KBM-7 (cell line): ENCODE results near the gene TNFRSF11A.

Experiments
- DNase-seq: peaks from one replicate; pipeline ENCODE4 v3.0.0-alpha.2; 2015
- in situ Hi-C: fragments of 300-500 bp; cut with MboI; formaldehyde crosslinking; loops from 2 replicates; pipeline ENCODE4 v1.14.3; 2020; ENCODE audit warnings: low sequenced_read_pairs, low pct_unique_long_range_greater_than_20kb, mixed read lengths

The TNFRSF11A gene

DNA sequence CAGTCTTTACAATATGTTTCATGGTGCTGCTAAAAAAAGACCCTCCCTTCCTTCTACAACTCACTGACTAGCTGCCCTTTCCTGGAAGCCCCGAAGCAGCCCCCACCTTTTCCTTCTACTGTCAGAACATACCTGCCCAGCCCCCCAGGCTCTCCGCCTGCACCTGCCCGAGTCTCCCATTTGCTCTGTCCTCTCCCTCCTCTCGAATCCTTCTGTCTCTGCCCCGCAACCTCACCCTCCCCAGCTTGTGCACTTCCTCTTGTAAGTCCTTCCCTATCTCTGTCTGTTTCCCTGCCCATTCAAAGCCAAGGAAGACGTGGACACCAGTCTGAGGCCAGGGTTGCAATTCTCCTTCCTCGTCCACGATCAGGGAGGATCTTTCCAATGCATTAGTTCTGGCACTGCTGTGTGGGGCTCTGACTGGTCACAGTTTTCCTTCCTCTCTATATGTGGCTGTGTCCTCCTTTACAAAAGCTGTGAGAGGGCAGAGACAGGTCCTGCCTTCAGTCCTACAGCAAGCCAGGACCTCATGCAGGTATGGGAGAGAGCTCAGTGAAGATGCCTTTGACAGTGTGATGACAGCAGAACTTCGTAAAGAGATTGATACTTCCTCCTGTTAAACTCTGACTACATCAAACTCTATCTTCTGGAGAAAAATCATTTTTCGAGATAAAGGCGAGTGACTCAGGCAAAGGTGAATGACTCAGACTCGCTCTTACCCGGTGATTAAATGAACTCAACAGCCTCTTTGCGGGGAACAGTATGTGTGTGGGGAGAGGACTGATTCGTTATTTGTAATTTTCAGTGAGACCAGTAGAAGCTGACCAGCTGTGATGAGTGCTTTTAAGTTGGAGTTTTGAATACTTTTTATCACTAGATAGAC, 14.2 kb downstream of the TNFRSF11A start:
- in situ Hi-C loops: no loop called here

DNA sequence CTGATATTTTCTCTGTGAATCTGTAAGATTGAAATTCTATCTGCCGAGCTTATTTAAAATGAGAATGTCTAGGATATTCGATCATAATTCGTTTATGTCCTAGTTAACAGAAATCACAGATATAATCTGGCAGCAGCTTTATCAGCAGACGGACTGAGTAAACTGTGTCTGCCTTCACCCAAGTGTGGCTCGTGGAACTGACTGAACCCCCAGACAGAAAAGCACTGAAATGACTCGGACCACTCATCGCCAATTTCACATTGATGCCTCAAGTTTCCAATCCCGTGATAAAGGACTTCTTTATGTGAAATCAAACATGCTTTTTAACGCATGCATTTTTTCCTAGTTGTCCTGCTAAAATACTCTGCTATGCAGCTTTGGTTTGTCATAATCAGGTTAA, 15.9 kb downstream of the TNFRSF11A start:
- in situ Hi-C loops: no loop called here
- no peak for DNase-seq

More for the DNA sequence above, 14.2 kb downstream of the TNFRSF11A start:
- DNase-seq: no peak

DNA sequence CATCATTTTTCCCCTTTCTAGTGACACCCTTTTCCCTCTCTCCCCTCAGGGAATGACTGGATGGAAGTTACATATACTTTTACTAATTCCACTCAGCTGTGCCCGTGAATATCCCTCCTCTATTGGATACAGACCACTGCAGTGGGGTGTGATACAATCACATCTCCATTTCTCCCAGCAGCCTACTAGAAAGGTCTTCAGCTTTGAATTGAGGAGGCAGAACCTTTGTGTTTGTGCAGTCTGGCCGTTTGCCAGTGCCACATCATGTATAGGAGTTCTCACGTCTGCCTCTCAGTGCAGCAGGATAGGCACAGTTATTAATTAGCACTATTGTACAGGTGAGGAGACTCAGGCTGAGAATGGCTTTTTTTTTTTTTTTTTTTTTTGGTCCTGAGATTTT, 16.4 kb downstream of the TNFRSF11A start:
- DNase-seq: no peak
- in situ Hi-C loops: no loop called here

DNA sequence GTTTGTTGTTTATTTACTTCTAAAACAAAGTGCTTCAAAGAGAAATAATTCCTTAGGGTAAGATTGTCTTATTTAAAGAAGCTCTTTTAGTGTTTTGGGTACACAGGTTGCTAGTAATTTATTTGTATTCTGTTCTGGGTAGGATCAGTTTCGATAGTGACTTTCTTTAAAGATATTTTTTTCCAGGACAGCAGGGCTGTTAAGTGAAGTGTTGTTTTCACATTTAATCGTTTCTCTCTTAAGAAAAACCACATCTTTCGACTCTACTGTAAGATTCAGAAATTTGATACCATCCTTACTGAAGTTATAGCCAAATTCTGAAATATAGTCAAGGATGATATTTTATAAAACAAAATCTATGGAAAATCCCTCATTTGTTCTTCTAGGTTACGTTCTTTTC, 17.8 kb downstream of the TNFRSF11A start:
- in situ Hi-C loops: no loop called here
- DNase-seq: no peak

DNA sequence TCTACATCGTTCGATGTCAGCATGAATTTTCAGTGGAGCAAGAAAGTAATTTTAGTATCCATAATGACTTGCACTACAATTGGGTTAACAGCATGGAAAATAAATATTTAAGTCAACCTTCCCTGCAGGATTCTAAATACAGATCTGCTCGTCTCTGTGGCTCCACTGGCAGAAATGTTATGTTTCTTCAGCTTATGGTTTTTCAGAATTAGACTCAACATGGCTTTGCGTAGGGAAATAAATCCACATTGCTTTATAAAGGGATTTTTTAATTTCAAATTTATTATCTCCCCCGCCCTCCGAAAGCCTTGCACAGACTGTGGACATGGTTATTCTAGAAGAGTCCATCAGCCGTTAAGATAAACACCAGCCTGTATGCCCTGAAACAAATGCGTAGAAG, 18.2 kb downstream of the TNFRSF11A start:
- in situ Hi-C loops: no loop called here
- no peak for DNase-seq

DNA sequence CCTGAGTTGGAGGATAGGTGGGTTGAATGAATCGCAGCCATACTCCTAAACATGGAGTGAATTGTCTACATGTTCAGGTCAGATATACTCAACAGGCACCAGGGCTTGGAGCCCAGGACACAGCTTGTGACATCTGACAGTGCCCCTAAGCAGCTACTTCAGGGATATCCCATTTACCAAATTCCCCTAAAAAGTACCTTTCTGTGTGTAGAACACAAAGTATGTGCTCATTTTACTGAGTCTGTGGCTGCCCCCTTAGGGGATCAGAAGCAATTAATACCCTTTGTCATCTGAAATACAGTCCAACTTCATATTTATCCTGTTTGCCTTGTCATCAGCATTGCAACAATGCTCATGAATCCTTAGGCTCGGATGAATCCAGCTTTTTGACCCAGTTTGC, 20.8 kb downstream of the TNFRSF11A start:
- no peak for DNase-seq
- in situ Hi-C loops: no loop called here

DNA sequence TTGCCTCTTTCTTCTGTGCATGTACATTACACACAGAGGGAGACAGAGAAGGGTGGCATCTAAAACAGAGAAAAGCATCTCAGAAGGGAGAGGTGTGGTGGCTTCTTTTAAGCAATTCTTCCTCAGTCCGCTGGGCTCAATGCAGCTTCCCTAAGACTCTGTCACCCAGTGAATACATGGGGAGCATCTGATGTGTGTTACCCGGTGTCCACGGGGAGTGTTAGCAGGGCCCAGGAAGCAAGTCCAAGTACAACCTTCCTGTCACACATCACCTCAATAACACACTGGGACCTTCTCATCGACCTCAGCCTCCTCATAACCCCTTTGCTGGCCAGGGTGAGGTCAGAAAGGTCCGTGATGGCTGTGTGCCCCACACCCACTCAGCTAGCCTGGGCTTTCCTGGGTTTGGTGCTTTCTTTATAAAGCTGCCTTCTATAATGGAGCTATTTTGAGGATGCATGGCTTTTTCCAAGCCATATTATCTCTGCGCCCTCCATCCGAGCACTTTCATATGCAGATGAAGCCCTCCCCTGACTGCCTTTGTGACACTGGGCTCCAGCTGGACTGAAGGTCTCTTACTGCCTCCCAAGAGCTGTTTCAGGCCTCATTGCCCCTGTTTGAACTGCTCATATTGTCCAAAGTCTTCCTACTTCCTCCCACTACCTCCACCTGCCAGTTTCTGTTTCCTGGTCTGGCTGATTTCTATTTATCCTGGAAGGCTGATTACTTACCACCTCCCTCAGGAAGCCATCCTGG, 21.4 kb downstream of the TNFRSF11A start:
- no peak for DNase-seq
- in situ Hi-C loops: no loop called here

DNA sequence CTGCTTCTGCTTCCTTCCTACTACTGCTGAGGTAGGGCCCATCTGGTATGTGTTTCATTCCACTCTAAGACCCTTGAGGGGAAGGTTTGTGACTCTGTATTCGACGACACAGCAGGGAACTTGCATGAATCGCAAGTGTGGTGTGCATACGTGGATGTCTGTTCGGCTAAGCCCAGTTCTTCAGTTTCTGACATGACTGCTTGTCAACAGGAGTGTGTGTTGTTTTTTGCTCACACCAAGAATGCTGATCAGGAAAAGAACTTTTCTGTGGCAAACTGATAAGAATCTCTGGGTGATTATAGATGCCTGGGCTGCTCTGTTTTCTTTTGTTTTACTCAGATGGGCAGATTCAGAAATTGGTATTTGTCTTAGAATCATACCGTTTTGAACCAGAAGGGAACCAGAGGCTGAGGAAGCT, 22.0 kb downstream of the TNFRSF11A start:
- in situ Hi-C loops: no loop called here
- peak; percentile 34 for DNase-seq

DNA sequence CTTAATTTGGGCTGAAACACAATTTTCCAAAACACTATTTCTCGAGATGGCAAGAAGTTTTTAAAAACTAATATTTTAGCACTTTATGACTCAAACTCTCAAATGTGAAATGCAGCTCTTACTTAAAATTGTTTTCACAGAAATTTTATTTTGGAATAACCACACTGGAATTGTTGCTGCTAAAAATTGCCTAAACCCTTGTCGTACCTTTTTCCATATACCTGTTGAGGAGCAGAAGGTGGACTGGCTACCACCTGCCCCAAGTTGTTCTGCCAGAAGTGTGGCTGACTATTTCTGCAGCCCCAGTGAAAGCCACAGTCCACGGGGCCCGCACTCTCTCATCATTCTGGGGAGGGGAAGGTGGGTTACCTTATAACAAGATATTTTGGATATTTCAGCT, 23.4 kb downstream of the TNFRSF11A start:
- in situ Hi-C loops: no loop called here
- DNase-seq: no peak

DNA sequence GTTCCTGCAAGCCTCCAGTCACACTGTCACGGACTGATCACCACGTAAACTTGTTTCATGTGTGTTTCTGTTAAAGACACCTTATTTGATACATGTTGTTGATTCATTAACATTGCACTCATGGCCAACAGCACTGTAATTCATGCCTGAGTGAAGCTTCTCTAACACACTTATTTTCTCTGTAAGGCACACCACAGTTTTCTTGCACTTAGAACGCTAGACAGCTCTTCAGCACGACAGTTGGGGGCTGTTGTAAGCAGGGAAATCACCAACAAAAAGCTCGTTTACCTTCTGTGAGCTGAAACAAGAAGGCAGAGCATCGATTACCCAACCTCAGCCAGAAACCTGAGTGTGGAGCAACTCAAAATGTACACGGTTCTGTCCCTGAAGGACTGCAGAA, 28.1 kb downstream of the TNFRSF11A start:
- in situ Hi-C loops: no loop called here
- DNase-seq: no peak

DNA sequence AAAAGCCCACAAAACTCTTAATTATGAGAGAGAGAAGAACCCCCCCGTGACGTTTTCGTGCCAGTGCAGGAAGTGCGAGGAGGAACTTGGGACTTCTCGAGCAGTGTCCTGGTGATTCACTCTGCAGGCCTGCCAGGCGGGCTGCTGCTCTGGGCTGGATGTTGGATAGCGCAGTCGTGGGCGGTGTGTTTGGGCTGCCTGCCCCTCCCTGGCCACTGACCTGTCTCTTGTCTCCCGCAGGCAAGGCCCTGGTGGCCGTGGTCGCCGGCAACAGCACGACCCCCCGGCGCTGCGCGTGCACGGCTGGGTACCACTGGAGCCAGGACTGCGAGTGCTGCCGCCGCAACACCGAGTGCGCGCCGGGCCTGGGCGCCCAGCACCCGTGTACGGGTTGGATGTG, 29.0 kb downstream of the TNFRSF11A start:
- in situ Hi-C loops: no loop called here
- DNase-seq: peak; percentile 17

DNA sequence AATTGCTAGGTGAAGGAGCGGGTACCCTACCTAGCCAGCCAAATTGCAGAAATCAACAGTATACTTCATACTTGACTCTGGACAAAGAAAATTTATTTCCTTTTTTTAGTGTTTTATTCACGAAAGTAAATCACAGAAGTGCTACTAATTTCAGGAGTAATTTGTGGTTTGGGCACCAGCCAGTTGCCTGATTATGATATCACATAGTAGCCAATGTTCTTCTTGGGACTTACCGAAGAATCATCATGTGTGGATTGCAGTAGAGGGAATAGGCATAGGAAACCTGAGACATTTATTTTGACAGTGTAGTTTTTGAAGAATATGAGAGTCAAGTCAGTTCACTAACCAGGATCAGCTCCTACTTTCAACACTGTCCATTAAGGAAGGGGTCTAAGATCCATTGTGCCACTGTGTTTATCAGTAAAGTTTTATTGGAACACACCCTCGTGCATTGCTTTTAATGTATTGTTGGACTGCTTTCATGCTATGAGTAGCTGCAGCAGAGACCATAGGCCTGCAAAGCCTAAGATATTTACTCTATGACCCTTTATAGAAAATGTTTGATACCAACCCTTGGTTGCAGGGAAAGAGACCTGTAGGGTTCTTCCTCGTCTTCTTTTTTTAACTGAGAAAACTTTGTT, 32.1 kb downstream of the TNFRSF11A start:
- no peak for DNase-seq
- in situ Hi-C loops: no loop called here

DNA sequence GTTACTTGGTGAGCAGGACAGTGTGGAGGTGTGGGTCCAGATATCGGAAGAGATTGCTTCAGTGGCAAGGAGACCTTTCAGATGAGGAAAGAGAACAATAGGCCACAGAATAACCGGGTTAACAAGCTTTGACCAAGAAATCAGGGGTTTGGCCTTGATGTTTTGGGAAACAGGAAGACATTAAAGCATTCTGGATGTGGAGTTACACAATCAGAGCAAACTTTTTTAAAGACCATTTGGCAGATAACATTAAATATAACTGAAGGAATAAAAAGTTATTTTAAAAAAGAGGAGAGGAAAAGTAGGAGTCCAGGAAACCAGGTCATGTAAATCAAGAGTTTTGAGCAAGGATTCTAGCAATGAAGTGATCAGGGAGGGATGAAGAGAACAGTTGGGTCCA, 35.7 kb downstream of the TNFRSF11A start:
- no peak for DNase-seq
- in situ Hi-C loops: no loop called here

DNA sequence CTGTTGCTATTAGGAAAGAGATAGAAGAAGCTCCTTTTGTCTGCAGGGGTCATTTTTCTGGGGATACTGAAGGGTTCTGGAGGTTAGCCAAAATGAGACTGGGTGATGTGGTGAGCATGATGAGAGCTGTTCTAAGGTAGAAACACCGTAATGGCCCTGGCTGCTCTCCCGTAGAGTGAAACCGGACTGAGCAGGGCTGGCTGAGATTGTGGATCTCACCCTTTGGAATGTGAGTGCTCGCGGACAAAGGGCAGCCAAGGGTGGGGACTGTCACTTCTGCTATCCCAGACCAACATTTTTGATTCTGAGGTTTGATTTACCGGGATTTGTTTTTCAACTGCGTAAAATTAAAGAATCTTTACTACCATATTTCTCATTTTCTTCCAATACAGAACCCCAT, 36.2 kb downstream of the TNFRSF11A start:
- DNase-seq: no peak

DNA sequence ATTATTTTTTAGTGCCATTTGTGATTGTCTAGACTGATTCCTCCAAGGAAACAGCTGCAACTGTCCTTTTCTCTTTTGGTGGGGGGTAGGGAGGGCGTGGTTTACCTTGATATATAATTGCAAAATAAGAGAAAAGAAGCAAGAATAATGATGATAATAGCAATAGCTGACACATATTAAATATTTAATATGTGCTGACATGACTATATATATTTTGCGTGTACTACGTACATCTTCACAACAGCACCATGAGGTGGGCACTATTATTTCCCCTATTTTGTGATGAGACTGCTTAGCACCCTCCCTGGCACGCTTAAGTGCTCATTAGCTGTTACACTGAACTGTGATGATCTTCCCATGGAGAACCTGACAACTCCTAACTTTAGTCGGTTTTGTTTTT, 39.4 kb downstream of the TNFRSF11A start:
- in situ Hi-C loops: no loop called here
- DNase-seq: no peak

More for the DNA sequence above, 36.2 kb downstream of the TNFRSF11A start:
- in situ Hi-C loops: no loop called here

DNA sequence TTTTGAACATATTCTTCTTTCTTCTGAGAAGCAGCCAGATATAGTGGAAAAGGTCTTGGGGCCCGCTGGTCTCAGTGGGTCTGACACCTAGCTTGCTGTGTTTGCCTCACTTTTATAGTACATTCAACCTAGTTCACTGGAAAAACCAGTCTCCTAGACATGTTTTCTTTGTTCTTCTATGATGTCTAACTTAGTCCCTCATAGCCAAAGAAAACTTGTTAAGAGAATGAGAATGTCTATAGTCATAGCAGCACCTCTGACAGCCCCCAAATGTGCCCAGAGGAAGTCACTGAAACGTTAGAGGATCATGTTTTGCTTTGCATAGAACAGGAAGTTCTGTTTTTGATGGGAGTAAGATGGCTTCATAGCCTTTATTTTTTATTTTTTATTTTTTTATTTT, 40.3 kb downstream of the TNFRSF11A start:
- in situ Hi-C loops: no loop called here
- DNase-seq: peak; percentile 15

DNA sequence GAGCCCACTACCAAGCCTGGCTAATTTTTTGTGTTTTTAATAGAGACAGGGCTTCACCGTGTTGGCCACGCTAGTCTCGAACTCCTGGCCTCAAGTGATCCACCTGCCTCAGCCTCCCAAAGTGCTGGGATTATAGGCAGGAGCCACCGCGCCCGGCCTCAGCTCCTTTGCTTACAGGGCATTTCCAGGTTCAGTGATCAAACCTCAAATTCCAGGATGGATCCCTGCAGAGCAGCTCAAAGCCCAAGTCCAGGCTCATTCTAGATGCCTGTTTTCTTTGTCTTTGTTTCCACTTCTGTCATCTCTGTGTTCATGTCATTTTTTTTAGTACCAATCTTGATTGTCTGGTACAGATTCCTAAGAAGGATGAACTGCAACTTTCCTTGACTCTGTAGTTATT, 41.9 kb downstream of the TNFRSF11A start:
- in situ Hi-C loops: no loop called here
- no peak for DNase-seq

DNA sequence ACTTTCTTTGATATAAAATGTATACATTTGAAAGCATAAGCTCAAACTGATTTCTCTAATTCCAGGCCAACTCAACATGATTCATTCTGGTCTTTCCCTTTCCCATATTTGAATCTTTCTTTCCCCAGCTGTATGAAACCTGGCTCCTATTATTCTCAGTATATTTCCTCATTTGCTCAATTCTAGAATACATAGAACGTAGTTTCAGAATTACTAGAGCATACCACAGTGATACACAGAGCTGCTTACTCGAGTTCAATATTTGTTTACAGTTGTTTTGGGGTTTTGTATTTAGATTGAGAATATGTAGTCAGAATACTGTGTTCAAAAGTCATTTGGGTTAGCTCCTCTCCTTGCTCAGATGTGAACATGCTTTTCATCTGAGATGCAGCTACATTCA, 43.0 kb downstream of the TNFRSF11A start:
- in situ Hi-C loops: no loop called here
- DNase-seq: no peak

DNA sequence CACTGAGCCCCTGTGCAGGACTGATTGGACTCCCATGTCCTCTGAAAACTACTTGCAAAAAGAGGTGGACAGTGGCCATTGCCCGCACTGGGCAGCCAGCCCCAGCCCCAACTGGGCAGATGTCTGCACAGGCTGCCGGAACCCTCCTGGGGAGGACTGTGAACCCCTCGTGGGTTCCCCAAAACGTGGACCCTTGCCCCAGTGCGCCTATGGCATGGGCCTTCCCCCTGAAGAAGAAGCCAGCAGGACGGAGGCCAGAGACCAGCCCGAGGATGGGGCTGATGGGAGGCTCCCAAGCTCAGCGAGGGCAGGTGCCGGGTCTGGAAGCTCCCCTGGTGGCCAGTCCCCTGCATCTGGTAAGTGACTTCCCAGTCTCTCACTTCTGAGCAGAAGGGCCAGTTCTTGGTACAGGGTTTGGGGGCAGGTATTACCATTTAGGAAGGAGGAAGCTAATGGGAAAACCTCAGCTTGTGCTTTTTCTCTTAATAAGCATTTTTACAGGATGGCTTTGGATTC, 44.1 kb downstream of the TNFRSF11A start:
- in situ Hi-C loops: no loop called here

DNA sequence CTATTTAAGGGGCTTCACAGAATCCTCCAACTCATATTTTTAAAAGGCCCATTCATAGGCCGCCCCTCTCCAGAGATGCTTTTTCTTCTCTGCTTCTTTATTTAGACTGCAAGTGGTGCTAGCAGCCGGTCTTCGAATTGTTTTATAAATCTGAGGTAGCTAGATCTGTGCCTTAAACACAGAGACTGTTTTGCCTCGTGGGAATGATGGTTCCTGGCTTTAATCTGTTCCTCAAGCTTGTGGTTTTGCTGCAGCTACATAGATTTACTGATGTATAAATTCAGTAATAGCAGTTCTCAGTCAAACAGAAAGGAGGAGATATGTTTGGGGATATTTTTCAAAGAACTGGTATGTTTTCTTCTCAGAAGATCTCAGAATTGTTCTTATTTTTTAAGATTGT, 45.3 kb downstream of the TNFRSF11A start:
- in situ Hi-C loops: no loop called here
- DNase-seq: no peak

More for the DNA sequence above, 44.1 kb downstream of the TNFRSF11A start:
- no peak for DNase-seq
